GM21381 (cell line): ENCODE data around the gene RFXAP.
A peak's percentile ranks its signal among the peaks of the same experiment; 100 is the strongest.
"Not testable (repeated sequence)": the region's sequence is repeated elsewhere in the genome, so short reads cannot be mapped to it uniquely, and the experiment has no call there.

Experiments used
- ATAC-seq: cut with Tn5 transposase; IDR thresholded peaks from one replicate; pipeline ENCODE4 v1.9.1; 2021; ENCODE audit warnings: mild to moderate bottlenecking, moderate library complexity; ENCODE audit not compliant: unreplicated experiment

The RFXAP gene

GRCh38 chr13:36818804-36819738 is at the start of gene RFXAP:
Gene RFXAP (plus strand): TSS chr13:36819222. CDS start chr13:36819358, 136 bp downstream.
- peak; percentile 82 for ATAC-seq

- no peak for ATAC-seq
These were observed 49.5 kb upstream of the RFXAP start for GRCh38 chr13:36769545-36769944.

GRCh38 chr13:36770741-36771140 is 48.3 kb upstream of the RFXAP start:
- no peak for ATAC-seq

GRCh38 chr13:36772853-36773252 is 46.2 kb upstream of the RFXAP start:
- ATAC-seq, result no peak

DNA sequence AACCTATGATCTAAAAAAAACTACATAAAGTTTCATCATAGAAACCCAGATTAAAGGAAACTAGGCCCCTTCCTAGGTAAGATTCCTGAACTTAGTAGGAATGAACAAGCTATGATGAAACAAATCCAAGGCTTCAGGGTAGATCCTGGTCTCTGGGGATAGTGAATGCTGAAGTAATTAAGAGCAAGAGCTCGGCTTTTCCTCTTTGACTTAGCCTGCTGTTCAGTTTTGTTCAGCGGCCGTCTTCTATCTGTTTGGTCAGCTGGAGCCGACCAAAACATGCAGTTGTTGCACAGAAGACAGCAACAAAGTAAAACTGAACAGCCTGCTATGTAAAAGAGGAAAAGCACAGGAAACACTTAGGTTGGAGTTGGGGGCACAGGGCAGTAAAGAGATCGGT is 44.1 kb upstream of the RFXAP start:
- ATAC-seq, result no peak

DNA sequence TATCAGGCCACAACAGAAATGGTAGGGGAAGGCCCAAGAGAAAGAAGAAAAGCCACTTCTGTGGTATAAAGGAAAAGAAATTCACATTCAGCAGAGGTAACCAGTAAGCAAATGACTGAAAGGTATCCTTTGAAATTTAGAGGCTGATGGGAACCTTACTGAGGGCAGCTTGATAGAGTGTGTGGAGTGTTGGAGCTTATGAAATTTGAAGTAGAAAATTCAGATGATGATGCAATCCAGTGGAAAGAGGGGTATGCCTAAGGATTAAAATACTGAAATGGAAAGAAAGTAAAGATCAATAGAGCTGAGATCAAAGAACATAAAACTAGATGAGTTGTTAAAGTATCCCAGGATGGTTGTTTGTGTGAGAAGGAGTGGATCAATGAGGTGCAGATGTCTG is 42.8 kb upstream of the RFXAP start:
- no peak for ATAC-seq

- no peak for ATAC-seq
These were observed 40.8 kb upstream of the RFXAP start for GRCh38 chr13:36778083-36778671.

DNA sequence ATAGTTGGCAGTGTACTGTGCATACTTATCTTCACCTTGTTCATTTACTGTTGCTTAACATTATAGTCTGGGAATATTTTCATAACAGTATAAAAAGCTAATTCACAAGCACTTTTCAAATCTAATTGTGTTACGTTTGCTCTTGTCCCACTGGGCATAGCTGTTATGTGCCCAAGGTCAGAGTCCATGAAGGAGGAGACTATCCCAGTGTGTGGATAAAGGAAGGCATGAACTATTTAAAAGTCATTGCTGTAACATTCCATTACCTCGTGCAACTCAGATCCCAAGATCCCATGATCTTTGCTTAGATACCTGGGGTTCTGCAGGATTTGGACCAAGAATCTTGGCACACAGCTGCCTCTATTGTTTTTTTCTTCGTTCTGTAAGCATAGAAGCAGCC is 35.1 kb upstream of the RFXAP start:
- no peak for ATAC-seq

GRCh38 chr13:36786175-36786574 is 32.8 kb upstream of the RFXAP start:
- ATAC-seq, result not testable (repeated sequence)

DNA sequence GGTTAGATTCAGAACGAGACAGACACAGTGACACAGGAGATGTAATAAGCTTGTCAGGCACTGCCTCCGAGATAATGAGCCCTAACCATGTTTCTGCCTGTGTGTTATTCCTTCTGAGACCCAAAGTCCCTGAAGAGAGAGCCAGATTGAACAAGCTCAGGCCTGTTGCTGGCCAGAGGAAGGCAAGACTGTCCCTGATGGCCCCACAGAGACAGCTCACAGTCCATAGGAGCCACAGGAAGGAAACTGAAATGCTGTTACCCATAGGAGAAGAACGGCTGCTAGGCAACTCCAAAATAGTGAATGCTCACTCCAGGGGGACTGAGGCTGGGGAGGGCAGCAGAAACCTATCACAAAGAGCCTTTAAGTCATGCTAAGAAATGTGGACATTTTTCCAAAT is 31.8 kb upstream of the RFXAP start:
- no peak for ATAC-seq

DNA sequence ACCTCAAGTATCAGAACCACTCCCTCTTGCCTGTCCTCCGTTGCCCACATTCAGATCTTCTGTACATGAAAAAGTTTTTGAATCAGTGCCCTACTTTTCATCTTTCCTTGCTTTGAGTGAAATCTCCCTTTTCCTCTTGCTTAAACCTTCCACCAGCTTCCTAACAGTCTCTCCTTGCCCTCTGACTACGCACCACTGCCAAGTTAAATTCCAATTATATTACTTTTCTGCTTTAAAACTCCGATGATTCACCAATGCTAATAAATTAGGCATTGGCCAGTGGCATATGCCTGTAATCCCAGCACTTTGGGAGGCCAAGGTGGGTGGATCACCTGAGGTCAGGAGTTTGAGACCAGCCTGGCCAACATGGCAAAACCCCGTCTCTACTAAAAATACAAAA is 30.7 kb upstream of the RFXAP start:
- no peak for ATAC-seq

GRCh38 chr13:36789061-36789460 is 30.0 kb upstream of the RFXAP start:
- ATAC-seq, result no peak

- no peak for ATAC-seq
These were observed 29.3 kb upstream of the RFXAP start for GRCh38 chr13:36789730-36790129.

GRCh38 chr13:36794706-36795105 is 24.3 kb upstream of the RFXAP start:
- no peak for ATAC-seq

DNA sequence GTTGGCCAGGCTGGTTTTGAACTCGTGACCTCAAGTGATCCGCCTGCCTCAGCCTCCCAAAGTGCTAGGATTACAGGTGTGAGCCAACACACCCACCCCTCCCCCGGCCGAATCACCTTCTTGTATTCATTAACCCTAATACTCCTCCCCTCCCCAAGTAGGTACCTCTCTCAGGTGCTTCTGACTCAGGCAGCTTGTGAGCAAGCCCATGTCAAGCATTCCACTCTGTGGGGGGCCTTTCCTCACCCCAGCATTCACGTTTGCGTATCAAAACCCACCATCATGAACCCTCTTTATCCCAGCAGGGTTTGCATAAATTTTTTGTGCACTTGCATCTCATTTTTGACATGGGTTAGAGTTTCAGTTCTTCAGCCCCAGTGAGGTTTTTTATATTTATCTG is 23.6 kb upstream of the RFXAP start:
- no peak for ATAC-seq

GRCh38 chr13:36796052-36796451 is 23.0 kb upstream of the RFXAP start:
- no peak for ATAC-seq

- no peak for ATAC-seq
These were observed 18.0 kb upstream of the RFXAP start for GRCh38 chr13:36801035-36801434.

DNA sequence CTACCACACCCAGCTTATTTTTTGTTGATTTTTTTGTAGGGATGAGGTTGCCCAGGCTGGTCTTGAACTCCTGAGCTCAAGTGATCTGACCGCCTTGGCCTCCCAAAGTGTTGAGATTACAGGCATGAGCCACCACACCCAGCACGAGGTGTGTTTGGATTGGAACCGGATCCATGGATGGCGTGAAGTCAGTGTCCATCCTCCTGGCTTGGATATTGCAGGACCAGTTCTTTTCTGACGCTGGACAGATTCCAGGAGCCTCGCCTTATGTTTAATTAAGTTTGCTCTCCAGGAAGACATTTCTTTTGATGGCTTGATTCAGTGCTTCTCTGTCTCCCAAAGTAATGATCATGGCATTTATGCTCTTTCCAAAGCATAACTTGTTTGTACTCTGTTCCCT is 14.4 kb upstream of the RFXAP start:
- no peak for ATAC-seq

DNA sequence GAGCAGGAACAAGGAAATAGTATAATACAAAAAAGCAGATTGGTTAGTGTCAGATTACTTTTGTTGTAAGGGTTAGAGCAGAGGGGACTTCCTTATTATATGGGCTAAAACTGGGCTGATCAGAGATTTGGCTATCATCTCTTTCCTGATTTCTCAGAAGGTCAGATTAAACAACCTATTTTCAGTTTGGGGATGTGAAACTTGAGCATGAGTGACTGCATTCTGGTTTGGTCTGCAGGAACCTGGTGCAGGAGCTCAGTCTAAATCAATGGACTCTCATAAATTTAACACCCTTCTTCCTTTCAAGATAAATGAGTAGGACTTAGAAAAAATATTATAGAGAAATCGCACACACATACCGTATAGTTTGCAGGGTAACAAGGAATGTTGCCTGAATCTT is 12.9 kb upstream of the RFXAP start:
- no peak for ATAC-seq

DNA sequence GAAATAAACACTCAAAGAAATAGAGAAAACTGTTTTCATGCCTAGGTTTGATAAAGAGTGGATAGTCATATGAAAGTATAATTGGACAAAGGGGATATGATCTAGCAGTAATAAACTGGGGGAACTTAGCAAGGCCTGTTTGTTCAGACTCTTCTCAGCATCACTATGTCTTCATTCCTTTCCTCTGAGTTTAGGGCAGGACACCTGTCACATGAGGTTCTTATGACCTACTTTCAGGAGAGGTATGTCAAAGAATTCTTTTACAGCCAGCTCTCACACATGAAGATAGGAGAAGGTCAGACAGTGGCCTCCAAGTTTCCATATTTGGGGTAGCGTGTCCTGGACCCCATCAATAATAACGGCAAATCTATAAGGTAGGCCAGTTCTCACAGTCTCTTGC is 11.4 kb upstream of the RFXAP start:
- ATAC-seq, result no peak

GRCh38 chr13:36813225-36813624 is 5.8 kb upstream of the RFXAP start:
- ATAC-seq, result no peak

DNA sequence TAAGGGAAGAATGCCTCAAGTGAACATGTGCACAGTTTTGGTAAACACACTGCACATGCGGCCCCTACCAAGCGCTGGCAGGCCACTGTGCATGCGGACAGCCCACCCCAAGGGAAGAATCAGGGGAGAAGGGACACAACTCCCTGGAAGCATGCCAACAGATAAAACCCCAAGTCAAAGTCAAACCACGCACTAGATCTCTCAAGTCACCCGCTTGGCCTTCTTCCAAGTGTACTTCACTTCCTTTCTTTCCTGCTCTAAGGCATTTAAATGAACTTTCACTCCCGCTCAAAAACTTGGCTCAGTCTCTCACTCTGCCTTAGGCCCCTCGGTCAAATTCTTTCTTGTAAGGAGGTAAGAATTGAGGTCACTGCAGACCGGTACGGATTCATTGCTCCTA is 4.6 kb upstream of the RFXAP start:
- ATAC-seq, result no peak
